Measurements from ENCODE around the gene ABHD4. TPM values are rescaled to one million over a fixed set of nuclear protein-coding genes. Genes with fewer than 3 reads are reported as not detected.

Gene ABHD4
- total and polyA plus RNA-seq, 10 of the 15 experiments (the other 5 are each of a cell fraction or from before 2014, with no cell fraction given): 5.4 to 28.7 (median 10.8) TPM

- no peak overlapping the region for H2AFZ ChIP-seq (ENCODE audit: control insufficient read depth, low read depth, low read length)
- FAIRE-seq: no peak
- H3K4me1 ChIP-seq (ENCODE audit: control insufficient read depth, insufficient read depth, low read length): no peaks in the 10 kb centered on the region; the same call in 1 of the 2 replicates
- no peaks in the 10 kb centered on the region for H3K36me3 ChIP-seq (ENCODE audit: control insufficient read depth in 2 of 2, insufficient read depth in 2 of 2, low read length in 1 of 2)
- ChIA-PET RAD21 (ENCODE audit: unreplicated experiment) (interaction anchor here (0.8 to 1.4 kb wide), 2 partner anchors 33 to 60 kb away, joined by 3 to 4 read pairs; no protein-coding TSS in a partner anchor), POLR2A (interaction anchor here (0.6 kb wide), 1 partner anchor 14 kb away, joined by 3 read pairs; no protein-coding TSS in a partner anchor), CTCF (interaction anchor here (0.9 to 2.0 kb wide), 7 partner anchors 9 to 259 kb away, joined by 3 to 5 read pairs (median 4); no protein-coding TSS in a partner anchor), SMC1A (ENCODE audit: uncharacterized antibody, unreplicated experiment) (interaction anchor here (1.0 to 1.5 kb wide), 5 partner anchors 9 to 180 kb away, joined by 3 to 5 read pairs (median 4); partner anchors contain the start of gene OXA1L)
- no peak overlapping the region for H3K4me3 ChIP-seq
- in situ Hi-C loops (cut with MboI) (no loop called here), intact Hi-C loops (cut with micrococcal nuclease; ENCODE audit: unreplicated experiment) (no loop called here)
- H3K27me3 ChIP-seq (replicated peaks in 1 of 2; ENCODE audit: control insufficient read depth in 2 of 2, insufficient read depth in 2 of 2, low read length in 1 of 2): no peaks in the 10 kb centered on the region; a peak in 1 of 4 replicates
- BruUV-seq (replicated peaks): no TSS peak
- WGBS (ENCODE audit: insufficient coverage, insufficient replicate concordance, low lambda C conversion rate, missing lambda C conversion rate): 27% methylated on average over 2 of the region's 2 CpGs
- no peak overlapping the region for H3K4me2 ChIP-seq (ENCODE audit: control insufficient read depth, insufficient read depth)
- no peak for ATAC-seq
- H3K79me2 ChIP-seq (ENCODE audit: control insufficient read depth, insufficient read depth, low read length): peaks cover 4% of the 10 kb centered on the region
- no peaks in the 10 kb centered on the region for H3K9me3 ChIP-seq (replicated peaks; ENCODE audit: control insufficient read depth, insufficient read depth, low read length)
- no peak overlapping the region for H3K9ac ChIP-seq (ENCODE audit: control insufficient read depth, insufficient read depth, low read length)
- no peak overlapping the region for H3K27ac ChIP-seq (ENCODE audit: control insufficient read depth, insufficient read depth)
- DNase-seq (ENCODE audit: low read depth, low spot score): no peak
- H4K20me1 ChIP-seq (ENCODE audit: control insufficient read depth, insufficient read depth): no peaks in the 10 kb centered on the region
- no peak for TF ChIP-seq NFYB (IDR thresholded peaks at IDR 0.05; ENCODE audit: insufficient read depth, low read depth, low read length)
- TF ChIP-seq, protein P1, sequence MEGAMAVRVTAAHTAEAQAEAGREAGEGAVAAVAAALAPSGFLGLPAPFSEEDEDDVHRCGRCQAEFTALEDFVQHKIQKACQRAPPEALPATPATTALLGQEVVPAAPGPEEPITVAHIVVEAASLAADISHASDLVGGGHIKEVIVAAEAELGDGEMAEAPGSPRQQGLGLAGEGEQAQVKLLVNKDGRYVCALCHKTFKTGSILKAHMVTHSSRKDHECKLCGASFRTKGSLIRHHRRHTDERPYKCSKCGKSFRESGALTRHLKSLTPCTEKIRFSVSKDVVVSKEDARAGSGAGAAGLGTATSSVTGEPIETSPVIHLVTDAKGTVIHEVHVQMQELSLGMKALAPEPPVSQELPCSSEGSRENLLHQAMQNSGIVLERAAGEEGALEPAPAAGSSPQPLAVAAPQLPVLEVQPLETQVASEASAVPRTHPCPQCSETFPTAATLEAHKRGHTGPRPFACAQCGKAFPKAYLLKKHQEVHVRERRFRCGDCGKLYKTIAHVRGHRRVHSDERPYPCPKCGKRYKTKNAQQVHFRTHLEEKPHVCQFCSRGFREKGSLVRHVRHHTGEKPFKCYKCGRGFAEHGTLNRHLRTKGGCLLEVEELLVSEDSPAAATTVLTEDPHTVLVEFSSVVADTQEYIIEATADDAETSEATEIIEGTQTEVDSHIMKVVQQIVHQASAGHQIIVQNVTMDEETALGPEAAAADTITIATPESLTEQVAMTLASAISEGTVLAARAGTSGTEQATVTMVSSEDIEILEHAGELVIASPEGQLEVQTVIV (IDR thresholded peaks at IDR 0.05; ENCODE audit: borderline replicate concordance, partially characterized antibody): no peak
- TF ChIP-seq SRF (IDR thresholded peaks at IDR 0.05; ENCODE audit: low read depth in 2 of 2, low read length in 2 of 2): no peak
- no peak for TF ChIP-seq HDGF (IDR thresholded peaks at IDR 0.05)
- TF ChIP-seq, protein P2, sequence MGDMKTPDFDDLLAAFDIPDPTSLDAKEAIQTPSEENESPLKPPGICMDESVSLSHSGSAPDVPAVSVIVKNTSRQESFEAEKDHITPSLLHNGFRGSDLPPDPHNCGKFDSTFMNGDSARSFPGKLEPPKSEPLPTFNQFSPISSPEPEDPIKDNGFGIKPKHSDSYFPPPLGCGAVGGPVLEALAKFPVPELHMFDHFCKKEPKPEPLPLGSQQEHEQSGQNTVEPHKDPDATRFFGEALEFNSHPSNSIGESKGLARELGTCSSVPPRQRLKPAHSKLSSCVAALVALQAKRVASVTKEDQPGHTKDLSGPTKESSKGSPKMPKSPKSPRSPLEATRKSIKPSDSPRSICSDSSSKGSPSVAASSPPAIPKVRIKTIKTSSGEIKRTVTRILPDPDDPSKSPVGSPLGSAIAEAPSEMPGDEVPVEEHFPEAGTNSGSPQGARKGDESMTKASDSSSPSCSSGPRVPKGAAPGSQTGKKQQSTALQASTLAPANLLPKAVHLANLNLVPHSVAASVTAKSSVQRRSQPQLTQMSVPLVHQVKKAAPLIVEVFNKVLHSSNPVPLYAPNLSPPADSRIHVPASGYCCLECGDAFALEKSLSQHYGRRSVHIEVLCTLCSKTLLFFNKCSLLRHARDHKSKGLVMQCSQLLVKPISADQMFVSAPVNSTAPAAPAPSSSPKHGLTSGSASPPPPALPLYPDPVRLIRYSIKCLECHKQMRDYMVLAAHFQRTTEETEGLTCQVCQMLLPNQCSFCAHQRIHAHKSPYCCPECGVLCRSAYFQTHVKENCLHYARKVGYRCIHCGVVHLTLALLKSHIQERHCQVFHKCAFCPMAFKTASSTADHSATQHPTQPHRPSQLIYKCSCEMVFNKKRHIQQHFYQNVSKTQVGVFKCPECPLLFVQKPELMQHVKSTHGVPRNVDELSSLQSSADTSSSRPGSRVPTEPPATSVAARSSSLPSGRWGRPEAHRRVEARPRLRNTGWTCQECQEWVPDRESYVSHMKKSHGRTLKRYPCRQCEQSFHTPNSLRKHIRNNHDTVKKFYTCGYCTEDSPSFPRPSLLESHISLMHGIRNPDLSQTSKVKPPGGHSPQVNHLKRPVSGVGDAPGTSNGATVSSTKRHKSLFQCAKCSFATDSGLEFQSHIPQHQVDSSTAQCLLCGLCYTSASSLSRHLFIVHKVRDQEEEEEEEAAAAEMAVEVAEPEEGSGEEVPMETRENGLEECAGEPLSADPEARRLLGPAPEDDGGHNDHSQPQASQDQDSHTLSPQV (IDR thresholded peaks at IDR 0.05): no peak
- TF ChIP-seq GABPA (IDR thresholded peaks at IDR 0.05; ENCODE audit: low read depth): no peak
- TF ChIP-seq IKZF1 (conservative IDR thresholded peaks at IDR 0.05): no peak
These were observed 4.5 kb upstream of the ABHD4 start for GRCh38 chr14:22593601-22594000.
